NCI-H1105 (cell line): ENCODE data around the gene TBXAS1.

Experiments used
- DNase-seq: peaks from one replicate; lab custom pipeline; 2025; lab: John Stamatoyannopoulos, UW

Gene TBXAS1

GRCh38 chr7:139829025-139829774 is at the start of gene TBXAS1:
Gene TBXAS1 (plus strand): TSS chr7:139829264. CDS start chr7:139829391, 127 bp downstream.
- no peak for DNase-seq

- DNase-seq, result no peak
Observed at GRCh38 chr7:139782932-139783331, 46.1 kb upstream of the TBXAS1 start.

- no peak for DNase-seq
Observed at GRCh38 chr7:139783647-139784385, 45.2 kb upstream of the TBXAS1 start.

GRCh38 chr7:139784648-139785047 is 44.4 kb upstream of the TBXAS1 start:
- no peak for DNase-seq

- DNase-seq, result no peak
Observed at GRCh38 chr7:139791316-139791715, 37.7 kb upstream of the TBXAS1 start.

GRCh38 chr7:139797607-139798006 is 31.5 kb upstream of the TBXAS1 start:
- no peak for DNase-seq

- DNase-seq, result no peak
Observed at GRCh38 chr7:139798221-139798620, 30.8 kb upstream of the TBXAS1 start.

- DNase-seq, result no peak
Observed at GRCh38 chr7:139798892-139799291, 30.2 kb upstream of the TBXAS1 start.

- DNase-seq, result no peak
Observed at GRCh38 chr7:139799586-139799985, 29.5 kb upstream of the TBXAS1 start.

- DNase-seq, result no peak
Observed at GRCh38 chr7:139804571-139804970, 24.5 kb upstream of the TBXAS1 start.

- DNase-seq, result no peak
Observed at GRCh38 chr7:139807009-139807408, 22.1 kb upstream of the TBXAS1 start.

GRCh38 chr7:139808427-139808826 is 20.6 kb upstream of the TBXAS1 start:
- no peak for DNase-seq

GRCh38 chr7:139808846-139809442 is 20.1 kb upstream of the TBXAS1 start:
- no peak for DNase-seq

GRCh38 chr7:139811066-139811465 is 18.0 kb upstream of the TBXAS1 start:
- DNase-seq, result no peak

- DNase-seq, result no peak
Observed at GRCh38 chr7:139813151-139813550, 15.9 kb upstream of the TBXAS1 start.

- no peak for DNase-seq
Observed at GRCh38 chr7:139813689-139814088, 15.4 kb upstream of the TBXAS1 start.

GRCh38 chr7:139817249-139817648 is 11.8 kb upstream of the TBXAS1 start:
- DNase-seq, result no peak

GRCh38 chr7:139820089-139820488 is 9.0 kb upstream of the TBXAS1 start:
- no peak for DNase-seq

GRCh38 chr7:139821349-139822105 is 7.5 kb upstream of the TBXAS1 start:
- no peak for DNase-seq

- no peak for DNase-seq
Observed at GRCh38 chr7:139822855-139823254, 6.2 kb upstream of the TBXAS1 start.

GRCh38 chr7:139823959-139824521 is 5.0 kb upstream of the TBXAS1 start:
- DNase-seq, result no peak
